Stimulated activated CD4-positive, alpha-beta T cell treated with anti-CD3 and anti-CD28 coated beads, Interleukin-12 subunit alpha, Interleukin-12 subunit beta, amount 100 ng/mL, for 48 hours (primary cell): ENCODE results near the gene LAPTM5.

Source experiments
- DNase-seq, 3 donors: peaks; one replicate each; pipeline ENCODE4 v3.0.0-alpha.2; 2020; ENCODE audit warnings: low read depth in 2 of 3, low spot score in 1 of 3

Gene LAPTM5

DNA sequence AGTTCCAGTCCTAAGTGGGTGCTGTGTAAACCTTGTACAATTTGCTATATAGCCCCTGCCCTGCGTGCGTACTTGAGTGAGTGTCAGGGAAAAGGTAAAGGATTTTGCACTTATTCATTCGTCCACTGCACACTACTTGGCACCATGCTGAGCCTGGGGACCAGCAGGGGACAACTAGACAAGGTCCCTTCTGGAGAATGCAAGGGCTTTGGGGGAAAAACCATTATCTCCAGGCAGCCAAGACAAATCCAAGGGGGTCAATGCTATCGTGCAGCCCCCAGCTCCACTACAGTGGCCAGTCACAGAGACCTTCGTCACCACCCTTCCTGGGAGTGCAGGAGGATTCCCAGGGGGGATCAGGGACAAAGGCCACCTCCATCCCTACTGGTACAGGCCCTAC, 73.9 kb downstream of the LAPTM5 start:
- no peak for DNase-seq
